Stimulated activated CD4-positive, alpha-beta T cell treated with anti-CD3 and anti-CD28 coated beads, TNF-alpha, amount 100 ng/mL, for 4 hours (primary cell): ENCODE measurements around the gene SLC22A31.
"Not testable (repeated sequence)": the region's sequence is repeated elsewhere in the genome, so short reads cannot be mapped to it uniquely, and the experiment has no call there.

ENCODE experiments used
- DNase-seq, 3 experiments: peaks; one replicate each; pipeline ENCODE4 v3.0.0-alpha.2; 2020; ENCODE audit warnings: low read depth in 3 of 3

Gene SLC22A31

DNA sequence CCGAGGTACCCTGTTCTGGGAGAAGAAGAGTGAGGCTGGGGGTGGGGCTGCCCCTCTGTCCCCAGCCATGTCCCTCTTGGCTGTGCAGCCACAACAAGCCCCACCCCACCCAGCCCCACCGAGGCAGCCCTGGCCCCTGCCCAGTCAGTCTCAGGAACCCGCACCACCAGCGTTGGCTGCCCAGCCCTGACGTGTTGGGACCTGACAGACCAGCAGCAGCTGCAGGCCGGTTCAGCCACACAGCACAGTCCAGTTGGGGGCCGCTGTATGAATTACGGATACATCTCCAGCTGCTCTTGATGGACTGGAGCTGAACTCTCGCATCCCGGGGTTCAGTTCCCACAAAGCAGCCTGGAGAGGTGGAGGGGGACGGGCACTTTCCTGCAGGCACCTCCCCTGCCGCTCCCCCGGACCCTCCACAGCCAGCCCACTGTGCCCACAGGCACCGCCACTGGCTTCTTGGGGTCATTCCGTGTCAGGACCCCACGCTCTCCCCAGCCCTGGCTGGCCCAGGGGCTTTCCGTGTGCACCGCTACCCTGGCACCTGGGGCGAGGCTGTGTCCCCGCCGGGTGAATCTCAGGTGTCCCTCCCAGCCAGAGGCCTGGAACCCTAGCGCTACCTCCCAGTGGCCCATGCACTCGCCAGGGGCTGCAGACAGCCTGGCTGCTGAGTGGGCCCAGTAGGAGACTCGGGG is 21.7 kb downstream of the SLC22A31 start:
- DNase-seq, result no peak

DNA sequence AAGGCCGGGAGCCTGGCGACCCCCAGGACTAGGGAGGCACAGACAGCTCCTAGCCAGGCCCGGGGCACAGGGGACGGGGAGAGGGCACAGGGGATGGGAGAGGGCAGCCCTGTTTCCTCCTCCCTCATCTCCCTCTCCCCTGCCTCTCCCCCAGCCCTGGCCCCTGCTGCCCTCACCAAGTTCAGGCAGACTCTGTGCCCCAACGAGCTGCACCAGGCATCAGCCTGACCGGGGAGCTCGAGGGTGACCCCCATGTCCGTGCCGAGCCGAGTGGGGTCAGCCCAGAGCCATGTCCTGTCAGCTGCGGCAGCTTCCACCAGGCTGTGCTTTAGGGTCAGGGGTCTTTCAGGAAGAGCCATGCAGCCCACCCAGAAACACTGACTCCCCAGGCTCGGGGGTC is 22.8 kb downstream of the SLC22A31 start:
- DNase-seq, result no peak

GRCh38 chr16:89176717-89177116 is 23.6 kb downstream of the SLC22A31 start:
- no peak for DNase-seq

DNA sequence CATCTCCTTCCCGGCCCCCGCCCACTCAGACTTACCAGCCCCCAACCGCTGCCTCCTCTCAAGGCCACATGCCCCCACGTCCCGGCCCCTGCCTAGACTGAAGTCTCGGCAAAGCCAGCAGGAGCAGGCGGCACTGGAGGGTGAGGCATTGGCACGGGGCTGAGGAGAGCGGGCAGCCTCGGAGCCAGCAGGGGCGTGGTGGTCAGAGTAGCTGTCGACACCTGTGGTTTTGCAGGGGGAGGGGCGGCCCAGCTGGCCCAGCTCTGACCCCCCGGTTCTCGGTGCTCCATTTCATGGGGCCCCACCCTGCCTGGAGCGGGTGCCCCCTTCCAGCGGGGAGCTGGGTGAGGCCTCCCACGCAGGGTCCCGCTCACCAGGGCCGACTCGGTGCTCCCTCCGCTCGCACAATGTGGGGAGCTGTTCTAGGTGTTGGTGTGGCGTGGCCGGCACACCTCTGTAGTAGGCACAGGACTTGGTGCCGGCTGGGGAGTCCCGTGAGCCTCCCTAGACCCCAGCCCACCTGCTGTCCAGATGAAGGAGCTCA is 24.1 kb downstream of the SLC22A31 start:
- DNase-seq, result no peak

DNA sequence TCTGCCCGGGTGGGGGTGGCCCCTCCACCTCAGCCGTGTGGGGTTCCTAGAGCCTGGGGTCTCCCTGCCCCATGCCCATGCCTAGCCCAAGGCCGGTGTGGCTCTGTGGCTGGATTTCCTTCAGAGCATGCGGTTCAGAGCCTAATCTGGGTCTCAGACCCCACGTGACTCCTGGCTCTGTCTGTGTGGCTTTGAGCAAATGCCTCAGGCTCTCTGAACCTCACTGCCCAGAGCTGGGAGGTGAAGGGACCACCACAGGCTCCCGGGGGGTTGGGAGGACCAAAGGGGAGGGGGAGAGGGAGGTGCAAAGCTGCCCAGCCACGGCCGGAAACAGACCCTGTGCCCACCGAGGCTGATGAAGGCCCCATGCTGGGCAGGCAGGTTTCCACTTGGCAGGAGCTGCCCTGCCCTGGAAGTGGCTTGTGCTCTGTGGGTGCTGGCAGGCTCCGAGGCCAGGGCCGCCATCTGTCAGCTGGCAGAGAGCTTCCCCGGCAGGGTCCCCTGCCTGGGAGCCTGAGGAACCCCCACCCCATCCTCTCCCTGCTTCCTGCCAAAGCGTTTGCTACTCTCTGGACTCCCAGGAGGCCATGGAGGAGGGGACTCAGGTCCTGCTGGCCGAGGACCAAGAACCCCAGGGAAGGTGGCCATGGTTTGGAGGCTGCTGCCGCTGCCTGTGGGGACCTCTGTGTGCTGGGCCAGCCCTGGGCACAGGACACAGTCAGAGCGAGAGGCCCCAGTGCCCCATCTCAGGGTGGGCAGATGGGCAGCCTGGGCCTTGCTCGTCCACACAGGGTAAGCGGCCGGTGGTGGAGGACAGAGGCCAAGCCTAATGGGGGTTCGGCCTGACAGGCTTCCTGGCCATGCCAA is 24.8 kb downstream of the SLC22A31 start:
- DNase-seq, result no peak

- DNase-seq, result no peak
These were observed 25.5 kb downstream of the SLC22A31 start for GRCh38 chr16:89174877-89175276.

- no peak for DNase-seq
These were observed 26.1 kb downstream of the SLC22A31 start for GRCh38 chr16:89174055-89174827.

DNA sequence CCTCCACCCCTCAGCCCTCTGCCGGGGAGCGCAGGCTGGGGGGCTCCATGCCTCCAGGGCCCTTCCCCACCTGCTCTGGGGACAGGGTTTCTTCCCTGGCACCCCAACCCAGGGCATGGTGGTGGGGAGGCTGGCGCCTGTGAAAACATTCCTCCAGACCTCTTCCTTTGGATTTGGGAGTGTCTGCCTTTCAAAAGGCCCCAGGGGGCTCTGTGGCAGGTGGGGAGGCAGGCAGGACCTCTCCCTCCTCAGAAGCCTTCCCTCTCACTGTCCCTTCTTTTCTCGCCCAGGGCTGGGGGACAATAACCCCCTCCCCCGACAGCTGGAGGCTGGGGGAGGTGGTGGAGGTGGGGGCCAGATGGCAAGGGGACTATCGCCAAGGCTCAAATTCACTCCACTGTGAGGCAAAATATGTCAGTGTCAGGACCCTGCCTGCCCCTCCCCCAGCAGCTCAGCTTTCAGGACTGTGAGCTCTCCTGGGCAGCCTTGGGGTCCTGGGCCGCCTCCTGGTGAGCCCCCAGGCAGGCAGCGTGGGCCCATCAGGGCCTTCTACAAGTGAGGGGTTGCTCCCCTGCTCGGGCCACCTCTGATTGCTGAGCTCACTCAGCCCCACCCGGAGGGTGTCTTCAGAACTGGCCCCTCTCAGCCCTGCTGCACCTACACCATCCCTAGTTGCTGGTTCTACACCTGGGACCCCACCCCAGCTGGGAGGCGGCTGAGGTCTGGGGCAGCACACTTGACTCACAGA is 27.0 kb downstream of the SLC22A31 start:
- DNase-seq, result no peak

DNA sequence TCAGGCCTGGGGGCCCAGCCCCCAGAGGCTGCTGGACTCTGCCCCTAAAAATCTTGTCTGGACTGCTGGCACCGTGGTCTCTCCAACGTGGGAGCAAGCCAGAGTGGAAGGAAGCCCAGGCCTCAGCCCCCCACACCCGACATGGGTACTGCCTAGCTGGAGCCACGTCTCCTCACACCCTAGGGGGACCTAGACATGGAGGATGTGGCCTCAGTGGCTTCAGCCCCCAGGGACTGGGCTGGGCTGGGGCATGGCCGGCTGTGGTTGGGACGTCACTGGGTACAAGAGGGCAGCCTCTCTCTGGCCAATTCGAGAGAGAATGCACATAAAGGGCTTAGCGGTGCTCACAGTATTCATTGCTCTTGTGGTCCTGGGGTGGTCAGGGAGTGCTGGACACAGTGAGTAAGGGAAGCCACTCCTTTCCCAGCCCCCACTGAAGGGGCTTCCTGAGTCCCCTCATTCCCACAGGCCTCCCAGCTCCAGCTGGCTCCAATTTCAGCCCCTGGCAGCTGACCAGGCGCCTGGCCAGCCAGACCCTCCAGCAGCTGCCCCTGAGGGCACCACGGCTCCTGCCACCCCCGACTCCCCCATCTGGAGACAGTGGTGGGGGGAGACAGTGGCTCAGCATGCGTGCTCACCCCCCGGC is 27.7 kb downstream of the SLC22A31 start:
- no peak for DNase-seq

- no peak for DNase-seq
These were observed 28.2 kb downstream of the SLC22A31 start for GRCh38 chr16:89172171-89172527.

DNA sequence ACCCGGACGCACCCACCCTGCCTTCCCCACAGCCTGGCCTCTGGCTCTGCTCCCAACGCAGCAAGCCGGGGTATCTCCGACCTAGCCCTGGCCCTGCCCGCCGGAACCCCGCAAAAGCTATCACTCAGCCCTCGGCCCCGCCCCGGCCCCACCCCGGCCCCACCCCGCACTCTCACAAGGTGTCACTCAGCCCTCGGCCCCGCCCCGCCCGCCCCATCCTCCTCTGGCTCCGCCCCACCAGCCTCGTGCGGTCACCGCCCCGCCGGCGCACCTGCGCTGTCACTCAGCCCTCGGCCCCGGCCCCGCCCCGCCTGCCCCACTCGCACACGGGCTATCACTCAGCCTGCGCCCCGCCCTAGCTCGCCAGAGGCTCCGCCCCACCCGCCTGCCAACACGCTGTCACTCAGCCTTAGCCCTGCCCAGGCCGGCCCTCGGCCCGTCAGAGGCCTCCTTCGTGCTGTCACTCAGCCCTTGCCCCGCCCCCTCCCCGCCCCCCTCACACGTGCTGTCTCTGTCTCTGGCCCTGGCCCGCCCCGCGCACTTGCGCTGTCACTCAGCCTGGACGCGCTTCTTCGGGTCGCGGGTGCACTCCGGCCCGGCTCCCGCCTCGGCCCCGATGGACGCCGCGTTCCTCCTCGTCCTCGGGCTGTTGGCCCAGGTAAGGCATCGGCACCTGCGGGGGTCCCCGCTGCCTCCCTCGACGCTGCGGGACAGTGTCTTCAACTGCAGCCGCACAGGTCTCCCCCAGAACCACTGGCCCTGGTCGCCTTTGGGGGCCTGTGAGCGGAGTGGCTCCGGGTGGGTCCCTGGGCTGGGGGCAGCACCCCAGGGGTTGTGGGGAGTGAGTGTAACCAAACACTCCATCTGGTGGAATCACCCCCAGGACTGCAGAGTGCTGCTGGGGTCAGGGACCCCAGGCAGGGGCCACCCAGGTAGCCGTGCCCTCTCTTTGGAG is 28.8 kb downstream of the SLC22A31 start, which contains the start of gene CDH15:
Gene CDH15, plus strand, starts transcription at position 533 of the 955 bp plus-strand sequence. Its CDS starts 84 bp downstream, at position 617.
- peak; percentile 92 to 94 (median 92) for DNase-seq

- DNase-seq, result no peak
These were observed 29.8 kb downstream of the SLC22A31 start for GRCh38 chr16:89170346-89171215.

- DNase-seq, result no peak
These were observed 30.6 kb downstream of the SLC22A31 start for GRCh38 chr16:89169778-89170177.

DNA sequence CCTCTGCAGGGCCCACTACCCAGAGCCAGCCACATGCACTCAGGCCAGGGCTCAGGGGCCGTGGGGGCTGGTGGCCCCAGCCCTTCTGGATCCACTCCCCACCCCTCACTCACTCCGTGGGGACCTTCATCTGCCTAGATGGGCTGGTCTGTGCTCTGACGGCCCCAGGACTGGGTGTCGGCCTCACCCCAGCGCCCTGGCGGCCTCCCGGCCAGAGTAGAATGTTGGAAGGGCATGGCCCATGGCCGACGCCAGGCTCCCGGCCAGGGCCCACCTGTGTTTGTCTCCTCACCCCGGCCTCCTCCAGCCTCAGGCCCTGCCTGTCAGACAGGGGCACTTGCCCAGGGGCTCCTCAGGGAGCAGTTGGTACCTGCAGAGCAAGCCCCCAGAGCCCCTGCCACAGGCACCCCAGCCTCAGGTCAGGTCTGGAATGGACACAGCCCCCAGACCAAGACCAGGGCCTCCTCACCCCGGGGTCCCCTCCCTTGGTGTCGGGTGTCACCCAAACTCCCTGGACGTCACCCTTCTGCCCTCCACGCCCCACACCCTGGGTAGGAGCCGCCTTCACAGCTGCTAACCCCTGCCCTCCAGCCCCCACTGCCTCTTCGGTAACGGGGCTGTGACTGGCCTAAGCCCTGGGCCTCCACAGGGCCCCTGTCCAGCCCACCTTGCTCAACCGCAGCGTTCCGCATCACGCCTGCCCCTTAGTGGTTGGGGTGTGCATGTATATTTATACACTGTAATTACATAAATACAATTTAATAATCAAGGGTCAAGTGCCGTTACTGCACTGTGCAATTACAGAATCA is 31.8 kb downstream of the SLC22A31 start:
- DNase-seq, result no peak

GRCh38 chr16:89167425-89167941 is 32.9 kb downstream of the SLC22A31 start:
- peak; percentile 68 to 87 (median 75) for DNase-seq

DNA sequence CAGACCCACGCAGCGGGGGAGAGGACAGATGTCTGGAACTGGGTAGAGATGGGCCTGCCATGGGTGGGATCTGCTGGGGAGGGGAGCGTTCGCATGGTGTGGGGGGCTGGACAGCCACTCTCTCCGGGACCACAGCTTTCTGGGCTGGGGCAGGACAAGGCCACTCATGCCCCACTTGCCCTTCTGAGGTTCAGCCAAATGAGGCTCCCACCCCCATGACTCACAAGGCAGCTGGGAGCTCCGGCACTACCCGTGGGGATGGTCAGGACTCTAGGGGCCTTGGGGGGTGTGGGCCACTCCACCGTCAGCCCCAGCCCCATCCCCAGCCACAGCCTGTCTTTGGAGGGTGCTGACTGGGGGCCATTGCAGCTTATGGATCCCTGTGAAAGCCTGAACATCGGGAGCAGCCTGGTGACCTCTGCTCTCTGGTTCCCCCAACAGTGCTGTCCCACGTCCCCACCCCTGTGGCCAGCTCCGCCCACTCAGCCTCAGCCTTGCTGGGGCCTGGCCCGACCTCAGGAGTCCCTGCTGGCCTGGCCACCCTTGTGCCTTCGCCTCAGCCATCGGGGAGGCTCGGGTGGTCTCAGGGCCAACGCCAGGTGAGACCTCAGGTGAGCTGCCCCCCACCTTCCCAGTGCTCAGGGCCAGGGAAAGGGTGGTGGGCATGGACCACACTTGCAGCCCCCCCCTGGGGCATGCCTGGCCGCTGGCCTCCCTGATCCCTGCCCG is 33.5 kb downstream of the SLC22A31 start:
- DNase-seq, result no peak

- not testable (repeated sequence) for DNase-seq
These were observed 34.7 kb downstream of the SLC22A31 start for GRCh38 chr16:89165681-89165979.
